MM.1S (cell line): ENCODE data around the gene ZSCAN30.

Experiments
- CTCF ChIP-seq: fragments of 300-600 bp; sonication (generic); IDR thresholded peaks from 2 replicates; pipeline ENCODE4 v1.5.1; 2016; ENCODE audit warnings: antibody characterized with exemption, low read length, mixed read lengths
- EZH2 ChIP-seq: fragments of 300-600 bp; sonication (generic); optimal IDR thresholded peaks from 2 replicates; pipeline ENCODE3; 2017; ENCODE audit warnings: low read depth, mild to moderate bottlenecking, antibody characterized with exemption, low read length, mixed read lengths
- EZH2phosphoT487 ChIP-seq: fragments of 300-600 bp; sonication (generic); IDR thresholded peaks from 2 replicates; pipeline ENCODE4 v1.6.1; 2018; ENCODE audit warnings: antibody characterized with exemption, low read length

- no peak for TF ChIP-seq CTCF
- no peak for TF ChIP-seq EZH2
- no peak for TF ChIP-seq EZH2phosphoT487
Observed at GRCh38 chr18:35289293-35289692, 736 bp downstream of the ZSCAN30 start.
